Adrenal gland (tissue), 5 donors: Measurements from ENCODE around the gene TAF3.

ENCODE experiments used
- POLR2A ChIP-seq, 2 donors: fragments of 450-650 bp; IDR thresholded peaks; one replicate each; pipeline ENCODE4 v1.6.1; 2017; ENCODE audit warnings: antibody characterized with exemption in 2 of 2, mild to moderate bottlenecking in 2 of 2, moderate library complexity in 1 of 2
- TF ChIP-seq, protein P1 (sequence below), 6 experiments: fragments of 450-650 bp in 4 of 6; fragments of 200-600 bp in 2 of 6; sonication (generic) in 1 of 6; IDR thresholded peaks; 1 replicate in 5 of 6; 2 replicates in 1 of 6; pipeline versions ENCODE4 v1.5.1 to v1.8.0; 2016 to 2021; ENCODE audit warnings: antibody characterized with exemption in 6 of 6, mild to moderate bottlenecking in 2 of 6, moderate library complexity in 1 of 6
- donor health status: DM: no; HTN: no; CAD: no.

DNA sequence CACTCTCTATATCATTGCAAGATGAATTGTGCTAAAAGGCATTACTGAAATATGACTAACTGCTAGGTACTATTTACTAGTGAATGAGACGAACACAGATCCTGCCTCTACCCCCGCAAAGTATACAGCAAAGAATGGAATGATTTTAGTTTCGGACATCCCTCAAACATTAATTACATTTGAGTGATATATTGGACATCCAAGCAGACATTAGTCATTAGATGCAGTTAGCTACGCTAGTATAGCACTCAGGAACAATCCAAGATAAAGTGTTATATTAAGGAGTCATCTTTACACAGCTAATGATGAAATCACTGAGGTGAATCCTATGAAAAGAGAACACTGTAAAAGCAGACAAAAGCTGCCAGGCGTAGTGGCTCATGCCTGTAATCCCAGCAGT lies 7.3 kb upstream of the TAF3 start:
- TF ChIP-seq POLR2A (IDR thresholded peaks at IDR 0.05): no peak
- TF ChIP-seq, protein P1, sequence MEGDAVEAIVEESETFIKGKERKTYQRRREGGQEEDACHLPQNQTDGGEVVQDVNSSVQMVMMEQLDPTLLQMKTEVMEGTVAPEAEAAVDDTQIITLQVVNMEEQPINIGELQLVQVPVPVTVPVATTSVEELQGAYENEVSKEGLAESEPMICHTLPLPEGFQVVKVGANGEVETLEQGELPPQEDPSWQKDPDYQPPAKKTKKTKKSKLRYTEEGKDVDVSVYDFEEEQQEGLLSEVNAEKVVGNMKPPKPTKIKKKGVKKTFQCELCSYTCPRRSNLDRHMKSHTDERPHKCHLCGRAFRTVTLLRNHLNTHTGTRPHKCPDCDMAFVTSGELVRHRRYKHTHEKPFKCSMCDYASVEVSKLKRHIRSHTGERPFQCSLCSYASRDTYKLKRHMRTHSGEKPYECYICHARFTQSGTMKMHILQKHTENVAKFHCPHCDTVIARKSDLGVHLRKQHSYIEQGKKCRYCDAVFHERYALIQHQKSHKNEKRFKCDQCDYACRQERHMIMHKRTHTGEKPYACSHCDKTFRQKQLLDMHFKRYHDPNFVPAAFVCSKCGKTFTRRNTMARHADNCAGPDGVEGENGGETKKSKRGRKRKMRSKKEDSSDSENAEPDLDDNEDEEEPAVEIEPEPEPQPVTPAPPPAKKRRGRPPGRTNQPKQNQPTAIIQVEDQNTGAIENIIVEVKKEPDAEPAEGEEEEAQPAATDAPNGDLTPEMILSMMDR (IDR thresholded peaks at IDR 0.05): no peak
